SH-SY5Y (cell line): Measurements from ENCODE around the gene PRELID1.

ENCODE experiments used
- GATA2 ChIP-seq: IDR thresholded peaks from 2 replicates; pipeline ENCODE4 v1.6.1; 2011; ENCODE audit warnings: mild to moderate bottlenecking, low read depth, low read length
- GATA3 ChIP-seq: IDR thresholded peaks from 2 replicates; pipeline ENCODE4 v1.6.1; 2011; ENCODE audit warnings: low read depth, mild to moderate bottlenecking, low read length, moderate library complexity

DNA sequence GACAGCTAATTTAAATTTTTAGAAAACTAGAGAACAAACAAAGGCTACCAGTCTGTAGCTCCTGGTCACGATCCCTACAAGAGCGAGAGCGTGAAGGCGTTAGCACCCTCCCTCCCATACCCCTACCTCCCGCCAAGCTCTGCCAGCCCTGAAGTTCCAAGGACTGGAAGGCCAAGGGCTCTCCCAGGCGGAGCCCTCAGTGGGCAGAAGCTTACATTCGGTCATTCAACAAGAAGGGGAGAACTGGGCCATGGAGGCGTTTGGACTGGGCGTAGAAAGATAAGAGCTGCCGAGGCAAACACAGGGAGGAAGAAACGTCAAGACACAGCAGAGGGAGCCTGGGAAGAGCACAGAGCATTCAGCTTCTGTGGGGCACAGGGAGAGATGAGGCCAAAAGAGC lies 5.1 kb downstream of the PRELID1 start:
- TF ChIP-seq GATA2 (no peak), GATA3 (no peak)
